ENCODE measurements around the gene JUND.
A peak's percentile ranks its signal among the peaks of the same experiment; 100 is the strongest.

Gene JUND

DNA sequence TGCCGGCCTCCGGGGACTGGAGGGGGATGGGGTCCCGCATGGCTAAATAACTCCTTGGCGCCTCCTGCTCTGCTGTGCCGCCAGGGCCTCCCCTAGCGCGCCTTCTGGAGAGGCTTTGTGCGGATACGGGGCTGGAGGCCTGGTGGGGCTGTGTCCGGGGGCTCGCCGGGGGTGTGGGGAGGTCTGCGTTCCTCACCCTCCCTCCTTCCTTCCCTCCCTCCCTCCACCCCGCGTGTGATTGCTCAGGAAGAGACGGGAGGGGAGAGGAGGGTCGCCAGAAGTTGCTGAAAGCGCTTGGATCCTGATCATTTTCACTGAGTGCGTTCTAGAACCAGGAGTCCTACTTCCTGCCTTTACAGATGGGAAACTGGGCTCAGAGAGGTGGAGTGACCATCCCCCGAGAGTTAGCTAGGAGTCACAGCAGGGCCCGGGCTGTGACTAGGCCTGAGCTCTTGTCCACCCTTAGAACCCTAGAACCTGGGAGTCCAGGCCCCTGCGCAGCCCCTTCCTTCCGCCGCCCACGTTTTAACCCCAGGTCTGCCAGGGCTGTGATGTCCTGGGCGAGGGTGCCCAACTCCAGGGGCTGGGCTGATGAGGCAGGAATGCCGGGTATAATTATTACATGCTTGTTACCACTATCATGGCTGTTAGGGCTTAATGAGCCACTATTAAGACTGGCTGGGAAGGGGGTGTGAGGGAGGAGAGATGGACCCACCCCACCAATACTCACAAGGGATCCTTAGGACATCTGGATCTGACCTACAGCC lies 782 bp upstream of the JUND start:
- H3K4me3 ChIP-seq (replicated peaks; ENCODE audit: insufficient read depth, low read length): peak overlapping the region; percentile 48
- no peaks in the 10 kb centered on the region for H3K27me3 ChIP-seq (ENCODE audit: insufficient read depth, poor library complexity, severe bottlenecking)
- TF ChIP-seq, protein P1, sequence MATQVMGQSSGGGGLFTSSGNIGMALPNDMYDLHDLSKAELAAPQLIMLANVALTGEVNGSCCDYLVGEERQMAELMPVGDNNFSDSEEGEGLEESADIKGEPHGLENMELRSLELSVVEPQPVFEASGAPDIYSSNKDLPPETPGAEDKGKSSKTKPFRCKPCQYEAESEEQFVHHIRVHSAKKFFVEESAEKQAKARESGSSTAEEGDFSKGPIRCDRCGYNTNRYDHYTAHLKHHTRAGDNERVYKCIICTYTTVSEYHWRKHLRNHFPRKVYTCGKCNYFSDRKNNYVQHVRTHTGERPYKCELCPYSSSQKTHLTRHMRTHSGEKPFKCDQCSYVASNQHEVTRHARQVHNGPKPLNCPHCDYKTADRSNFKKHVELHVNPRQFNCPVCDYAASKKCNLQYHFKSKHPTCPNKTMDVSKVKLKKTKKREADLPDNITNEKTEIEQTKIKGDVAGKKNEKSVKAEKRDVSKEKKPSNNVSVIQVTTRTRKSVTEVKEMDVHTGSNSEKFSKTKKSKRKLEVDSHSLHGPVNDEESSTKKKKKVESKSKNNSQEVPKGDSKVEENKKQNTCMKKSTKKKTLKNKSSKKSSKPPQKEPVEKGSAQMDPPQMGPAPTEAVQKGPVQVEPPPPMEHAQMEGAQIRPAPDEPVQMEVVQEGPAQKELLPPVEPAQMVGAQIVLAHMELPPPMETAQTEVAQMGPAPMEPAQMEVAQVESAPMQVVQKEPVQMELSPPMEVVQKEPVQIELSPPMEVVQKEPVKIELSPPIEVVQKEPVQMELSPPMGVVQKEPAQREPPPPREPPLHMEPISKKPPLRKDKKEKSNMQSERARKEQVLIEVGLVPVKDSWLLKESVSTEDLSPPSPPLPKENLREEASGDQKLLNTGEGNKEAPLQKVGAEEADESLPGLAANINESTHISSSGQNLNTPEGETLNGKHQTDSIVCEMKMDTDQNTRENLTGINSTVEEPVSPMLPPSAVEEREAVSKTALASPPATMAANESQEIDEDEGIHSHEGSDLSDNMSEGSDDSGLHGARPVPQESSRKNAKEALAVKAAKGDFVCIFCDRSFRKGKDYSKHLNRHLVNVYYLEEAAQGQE (IDR thresholded peaks at IDR 0.05; ENCODE audit: insufficient replicate concordance, low read depth): no peak
- TF ChIP-seq POLR2AphosphoS5 (IDR thresholded peaks at IDR 0.05; ENCODE audit: low read depth): peak; percentile 77
- peak in 1 of 2 experiments; percentile 88 for DNase-seq (ENCODE audit: low read depth in 1 of 2, low spot score in 1 of 2)
- H3K27ac ChIP-seq (replicated peaks): peak overlapping the region; percentile 99

DNA sequence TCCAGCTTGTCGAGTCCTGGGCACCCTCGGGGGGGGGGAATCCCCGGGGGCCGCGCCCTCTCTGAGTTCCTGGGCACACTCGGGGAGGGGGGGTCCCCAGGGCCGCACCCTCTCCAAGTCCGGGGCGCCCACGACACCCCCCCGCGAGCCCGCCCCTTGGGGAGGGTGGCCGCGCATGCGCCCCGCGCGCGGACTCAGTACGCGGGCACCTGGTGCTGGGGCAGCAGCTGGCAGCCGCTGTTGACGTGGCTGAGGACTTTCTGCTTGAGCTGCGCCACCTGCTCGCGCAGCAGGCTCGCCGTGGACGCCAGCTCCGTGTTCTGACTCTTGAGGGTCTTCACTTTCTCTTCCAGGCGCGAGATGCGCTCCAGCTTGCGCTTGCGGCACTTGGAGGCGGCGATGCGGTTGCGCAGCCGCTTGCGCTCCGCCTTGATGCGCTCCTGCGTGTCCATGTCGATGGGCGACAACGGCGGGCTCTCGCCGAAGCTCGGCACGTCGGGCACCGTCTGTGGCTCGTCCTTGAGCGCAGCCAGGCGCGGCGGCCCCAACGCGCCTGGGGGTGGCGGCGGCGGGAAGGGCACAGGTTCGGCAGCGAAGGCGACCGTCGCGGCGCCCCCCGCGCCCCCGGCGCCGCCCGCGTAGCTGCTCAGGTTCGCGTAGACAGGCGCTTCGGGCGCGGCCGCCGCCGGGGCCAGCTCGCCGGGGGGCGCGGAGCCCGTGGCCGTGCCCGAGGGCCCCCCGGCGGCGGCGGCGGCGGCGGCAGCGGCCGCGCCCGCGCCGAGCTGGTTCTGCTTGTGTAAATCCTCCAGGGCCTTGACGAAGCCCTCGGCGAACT lies 958 bp downstream of the JUND start:
- DNase-seq (ENCODE audit: low read depth in 1 of 2, low spot score in 1 of 2): peak; percentile 70 to 85
- H3K27me3 ChIP-seq (ENCODE audit: insufficient read depth, poor library complexity, severe bottlenecking): no peaks in the 10 kb centered on the region
- TF ChIP-seq, protein P1 (IDR thresholded peaks at IDR 0.05; ENCODE audit: insufficient replicate concordance, low read depth): peak; percentile 53
- TF ChIP-seq SPI1 (IDR thresholded peaks at IDR 0.05; ENCODE audit: borderline replicate concordance, low read depth) (no peak), GABPA (IDR thresholded peaks at IDR 0.05; ENCODE audit: low read depth) (no peak), POLR2AphosphoS5 (IDR thresholded peaks at IDR 0.05; ENCODE audit: low read depth) (peak; percentile 96)
- TF ChIP-seq, protein P2, sequence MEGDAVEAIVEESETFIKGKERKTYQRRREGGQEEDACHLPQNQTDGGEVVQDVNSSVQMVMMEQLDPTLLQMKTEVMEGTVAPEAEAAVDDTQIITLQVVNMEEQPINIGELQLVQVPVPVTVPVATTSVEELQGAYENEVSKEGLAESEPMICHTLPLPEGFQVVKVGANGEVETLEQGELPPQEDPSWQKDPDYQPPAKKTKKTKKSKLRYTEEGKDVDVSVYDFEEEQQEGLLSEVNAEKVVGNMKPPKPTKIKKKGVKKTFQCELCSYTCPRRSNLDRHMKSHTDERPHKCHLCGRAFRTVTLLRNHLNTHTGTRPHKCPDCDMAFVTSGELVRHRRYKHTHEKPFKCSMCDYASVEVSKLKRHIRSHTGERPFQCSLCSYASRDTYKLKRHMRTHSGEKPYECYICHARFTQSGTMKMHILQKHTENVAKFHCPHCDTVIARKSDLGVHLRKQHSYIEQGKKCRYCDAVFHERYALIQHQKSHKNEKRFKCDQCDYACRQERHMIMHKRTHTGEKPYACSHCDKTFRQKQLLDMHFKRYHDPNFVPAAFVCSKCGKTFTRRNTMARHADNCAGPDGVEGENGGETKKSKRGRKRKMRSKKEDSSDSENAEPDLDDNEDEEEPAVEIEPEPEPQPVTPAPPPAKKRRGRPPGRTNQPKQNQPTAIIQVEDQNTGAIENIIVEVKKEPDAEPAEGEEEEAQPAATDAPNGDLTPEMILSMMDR (IDR thresholded peaks at IDR 0.05; ENCODE audit: insufficient read depth, low read length): no peak
- H3K4me3 ChIP-seq (replicated peaks; ENCODE audit: insufficient read depth, low read length): peak overlapping the region; percentile 73
- peak overlapping the region; percentile 96 for H3K27ac ChIP-seq (replicated peaks)

DNA sequence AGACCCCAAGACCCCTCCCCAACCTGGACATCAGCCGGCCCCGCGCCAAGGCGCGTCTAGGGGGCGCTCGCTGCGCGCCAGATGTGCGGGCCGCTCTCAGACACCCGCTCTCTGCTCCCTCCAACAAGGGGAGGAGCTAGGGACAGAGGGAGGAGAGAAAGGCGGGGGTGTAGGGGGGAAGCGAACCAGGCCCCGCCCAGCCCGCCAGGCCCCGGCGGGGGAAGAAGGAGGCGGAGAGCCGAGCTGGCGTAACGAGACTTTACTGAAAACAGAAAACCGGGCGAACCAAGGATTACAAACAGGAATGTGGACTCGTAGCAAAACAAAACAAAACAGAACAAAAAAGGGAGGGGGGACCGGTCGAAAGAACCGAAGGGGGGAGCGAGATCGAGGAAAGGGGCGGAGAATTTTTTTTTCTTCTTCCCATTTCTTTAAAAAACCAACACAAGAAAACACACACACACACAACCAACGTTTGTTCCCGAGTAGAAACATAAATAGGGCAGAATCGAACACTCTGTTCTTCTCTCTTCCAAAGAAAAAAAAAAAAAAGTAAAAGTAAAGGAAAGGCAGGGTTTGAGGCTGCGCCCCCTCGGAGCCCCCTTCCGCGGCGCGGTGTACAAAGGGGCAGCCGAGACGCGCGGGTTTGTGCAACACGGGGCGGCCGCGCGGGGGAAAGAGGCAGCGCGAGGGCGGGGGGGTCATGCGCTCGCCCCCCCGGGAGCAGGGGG lies 1.7 kb downstream of the JUND start:
- peak overlapping the region; percentile 73 for H3K4me3 ChIP-seq (replicated peaks; ENCODE audit: insufficient read depth, low read length)
- no peaks in the 10 kb centered on the region for H3K27me3 ChIP-seq (ENCODE audit: insufficient read depth, poor library complexity, severe bottlenecking)
- no peak for TF ChIP-seq GABPA (IDR thresholded peaks at IDR 0.05; ENCODE audit: low read depth)
- peak; percentile 60 for TF ChIP-seq POLR2AphosphoS5 (IDR thresholded peaks at IDR 0.05; ENCODE audit: low read depth)
- peak; percentile 62; the same call in 1 of the 2 replicates for TF ChIP-seq SPI1 (IDR thresholded peaks at IDR 0.05; ENCODE audit: borderline replicate concordance, low read depth)
- TF ChIP-seq, protein P2 (IDR thresholded peaks at IDR 0.05; ENCODE audit: insufficient read depth, low read length): peak; percentile 83
- TF ChIP-seq, protein P1 (IDR thresholded peaks at IDR 0.05; ENCODE audit: insufficient replicate concordance, low read depth): no peak
- H3K27ac ChIP-seq (replicated peaks): peak overlapping the region; percentile 96
- DNase-seq (ENCODE audit: low read depth in 1 of 2, low spot score in 1 of 2): peak; percentile 88 to 95

Measured in HL-60 (cell line).